ENCODE results near the gene MIA2.

MIA2 gene

DNA sequence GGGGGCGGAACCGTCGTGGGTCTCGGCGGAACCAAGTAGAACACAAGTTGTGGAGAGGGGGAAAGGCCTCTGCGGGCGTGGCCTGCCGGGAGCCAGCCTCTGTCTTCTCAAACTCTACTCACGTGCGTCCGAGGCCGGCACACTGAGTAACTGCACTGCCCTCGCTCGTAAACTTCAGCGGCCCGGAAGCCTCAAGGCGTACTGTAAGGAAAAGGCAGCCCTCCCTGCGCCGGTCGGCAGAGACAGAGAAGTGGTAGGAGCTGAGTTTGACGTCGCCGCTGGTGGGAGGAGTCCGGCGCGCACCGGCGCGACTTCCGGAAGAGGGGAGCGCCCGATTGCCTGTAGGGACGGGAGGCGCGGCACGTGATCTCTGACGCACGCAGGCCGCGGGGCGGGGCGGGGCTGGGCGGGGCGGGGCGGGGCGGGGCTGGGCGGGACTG lies 198.5 kb downstream of the MIA2 start, which contains the start of gene FBXO33:
FBXO33 (minus strand) TSS at position 255 of the 440 bp plus-strand sequence. CDS start 271 bp downstream, outside the sequence.
- in situ Hi-C loops (cut with MboI; ENCODE audit: low sequenced_read_pairs): no loop called here

DNA sequence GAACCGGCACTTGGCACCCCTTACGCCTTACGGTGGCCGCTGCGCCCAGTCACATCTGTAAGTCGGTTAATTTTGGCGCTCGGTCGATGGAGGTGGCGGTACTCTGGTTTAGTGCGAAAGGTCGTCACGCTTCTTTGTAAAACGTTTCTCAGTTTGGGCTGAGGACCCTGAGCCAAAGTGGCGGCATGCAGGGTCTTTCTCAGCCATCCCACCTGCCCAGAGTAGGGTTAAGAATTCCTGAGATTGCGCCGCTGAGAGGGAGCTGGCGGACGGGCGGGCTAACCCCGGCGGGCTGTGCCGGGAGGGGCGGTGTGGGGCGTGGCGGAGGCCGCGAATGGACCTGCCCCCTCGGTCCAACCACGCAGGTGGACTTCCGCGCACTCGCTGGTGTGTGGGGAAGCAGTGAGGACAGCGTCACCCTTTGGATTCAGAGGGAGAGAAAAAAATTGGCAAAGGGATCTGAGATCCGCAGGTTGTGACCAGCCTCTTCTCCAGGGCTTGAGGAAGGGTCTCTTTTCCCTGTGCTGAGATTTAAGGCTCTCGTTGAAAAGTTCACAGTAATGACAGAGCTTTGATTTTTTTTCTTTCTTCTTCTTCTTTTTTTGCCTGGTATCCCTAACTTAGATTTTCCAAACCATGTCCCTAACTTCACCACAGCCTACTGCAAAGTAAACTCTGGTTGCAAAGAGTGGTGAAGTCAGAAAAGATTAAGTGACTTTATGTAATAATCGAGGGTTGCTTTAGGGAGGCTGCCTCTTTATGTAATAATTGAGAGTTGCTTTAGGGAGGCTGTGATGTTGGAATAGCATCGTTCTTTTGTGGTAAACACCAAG lies 199.1 kb downstream of the MIA2 start:
- in situ Hi-C loops (cut with MboI; ENCODE audit: low sequenced_read_pairs): no loop called here

DNA sequence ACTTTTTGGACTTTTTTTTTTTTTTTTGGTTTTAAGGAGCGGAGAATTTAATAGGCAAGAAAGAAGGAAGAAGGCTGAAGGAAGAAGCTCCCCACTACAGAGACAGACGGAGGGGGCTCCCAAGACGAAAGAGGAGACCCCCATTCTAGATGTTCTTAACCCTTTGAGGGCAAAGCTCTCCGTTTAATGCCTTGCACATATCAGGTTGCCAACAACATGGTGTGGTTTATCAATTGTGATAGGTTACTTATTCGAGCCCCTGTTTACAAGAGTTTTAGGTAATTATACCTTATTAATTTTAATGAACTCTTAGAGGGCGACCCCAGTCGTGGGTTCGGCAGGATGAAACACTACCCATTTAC lies 199.7 kb downstream of the MIA2 start:
- in situ Hi-C loops (cut with MboI; ENCODE audit: low sequenced_read_pairs): no loop called here

DNA sequence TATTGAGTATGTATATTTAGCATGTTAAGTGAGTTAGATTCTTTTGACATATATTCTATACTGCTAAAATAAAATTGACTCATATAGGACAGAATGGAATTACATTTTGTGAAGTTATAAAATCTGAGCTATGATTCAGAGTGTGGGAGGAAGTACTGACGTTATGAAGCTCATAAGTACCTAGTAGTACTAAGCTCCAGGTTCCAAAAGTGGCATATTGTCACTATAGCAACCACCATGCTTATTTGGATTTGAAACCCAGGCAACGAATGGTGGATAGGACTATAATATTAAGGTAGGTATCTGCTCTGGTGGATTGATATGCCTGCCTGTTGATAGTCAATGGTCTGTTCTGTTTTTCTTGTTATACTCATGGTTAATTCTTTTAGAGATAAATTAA lies 200.7 kb downstream of the MIA2 start:
- in situ Hi-C loops (cut with MboI; ENCODE audit: low sequenced_read_pairs): no loop called here

DNA sequence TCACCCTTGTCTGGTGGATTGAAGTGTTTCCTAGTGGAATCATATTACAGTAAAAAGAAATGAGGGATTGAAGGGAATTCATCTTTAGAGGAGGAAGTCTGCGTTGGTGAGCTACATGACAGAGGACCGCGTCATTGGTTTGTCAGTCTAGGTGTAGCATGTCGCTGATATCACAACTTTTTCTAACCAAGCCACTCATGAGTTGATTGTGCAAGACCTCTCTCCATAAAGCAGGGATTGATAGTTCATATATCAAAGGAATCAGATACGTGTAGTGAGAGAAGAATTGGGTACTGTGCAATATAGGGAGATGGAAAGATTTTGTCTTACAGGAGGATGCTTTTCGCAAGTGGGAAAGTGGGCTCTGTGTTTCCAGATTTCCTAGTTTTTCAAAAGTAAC lies 201.5 kb downstream of the MIA2 start:
- in situ Hi-C loops (cut with MboI; ENCODE audit: low sequenced_read_pairs): no loop called here

Data from HL-60/S4 (cell line).